GM19467 (cell line): ENCODE measurements around the gene ATP10A.

Experiments
- ATAC-seq: cut with Tn5 transposase; IDR thresholded peaks from one replicate; pipeline ENCODE4 v1.9.1; 2021; ENCODE audit warnings: mild to moderate bottlenecking, moderate library complexity; ENCODE audit not compliant: unreplicated experiment

Gene ATP10A

GRCh38 chr15:25830844-25831451, 32.2 kb downstream of the ATP10A start:
- ATAC-seq: no peak

- no peak for ATAC-seq
These were observed 34.1 kb downstream of the ATP10A start for GRCh38 chr15:25829073-25829472.

GRCh38 chr15:25825207-25825606, 37.9 kb downstream of the ATP10A start:
- ATAC-seq: no peak

GRCh38 chr15:25824618-25825017, 38.5 kb downstream of the ATP10A start:
- ATAC-seq: no peak

GRCh38 chr15:25812845-25813244, 50.3 kb downstream of the ATP10A start:
- no peak for ATAC-seq

- no peak for ATAC-seq
These were observed 51.1 kb downstream of the ATP10A start for GRCh38 chr15:25812073-25812472.

- peak; percentile 65 for ATAC-seq
These were observed 51.6 kb downstream of the ATP10A start for GRCh38 chr15:25811481-25811906.

GRCh38 chr15:25810631-25811091, 52.5 kb downstream of the ATP10A start:
- ATAC-seq: no peak

GRCh38 chr15:25810154-25810553, 53.0 kb downstream of the ATP10A start:
- ATAC-seq: no peak

- no peak for ATAC-seq
These were observed 56.1 kb downstream of the ATP10A start for GRCh38 chr15:25807063-25807462.

GRCh38 chr15:25805031-25805430, 58.1 kb downstream of the ATP10A start:
- no peak for ATAC-seq

GRCh38 chr15:25804451-25804850, 58.7 kb downstream of the ATP10A start:
- ATAC-seq: no peak

GRCh38 chr15:25803541-25803940, 59.6 kb downstream of the ATP10A start:
- no peak for ATAC-seq

- ATAC-seq: no peak
These were observed 60.1 kb downstream of the ATP10A start for GRCh38 chr15:25803036-25803435.

GRCh38 chr15:25802285-25802830, 60.8 kb downstream of the ATP10A start:
- no peak for ATAC-seq

- no peak for ATAC-seq
These were observed 61.4 kb downstream of the ATP10A start for GRCh38 chr15:25801586-25802284.

- no peak for ATAC-seq
These were observed 62.2 kb downstream of the ATP10A start for GRCh38 chr15:25800761-25801515.

GRCh38 chr15:25799906-25800700, 63.0 kb downstream of the ATP10A start:
- no peak for ATAC-seq

- no peak for ATAC-seq
These were observed 64.9 kb downstream of the ATP10A start for GRCh38 chr15:25797936-25798901.

- ATAC-seq: no peak
These were observed 65.6 kb downstream of the ATP10A start for GRCh38 chr15:25797511-25797935.
